22Rv1 (cell line): ENCODE data around the gene KRT35.

ENCODE experiments used
- CTCF ChIP-seq: fragments of 450-650 bp; IDR thresholded peaks from 2 replicates; pipeline ENCODE4 v1.5.1; 2017; ENCODE audit warnings: mild to moderate bottlenecking
- ZFX ChIP-seq: fragments of 450-650 bp; IDR thresholded peaks from 2 replicates; pipeline ENCODE4 v1.6.1; 2017; ENCODE audit warnings: antibody characterized with exemption, borderline replicate concordance

- TF ChIP-seq CTCF: no peak
- no peak for TF ChIP-seq ZFX
Observed at GRCh38 chr17:41439375-41439774, 41.6 kb downstream of the KRT35 start.
